Stomach (tissue), 4 donors: ENCODE data around the gene DPYSL4.

Source experiments
- POLR2A ChIP-seq, 4 donors: fragments of 450-650 bp; IDR thresholded peaks; one replicate each; pipeline ENCODE4 v1.6.1; 2016; ENCODE audit warnings: antibody characterized with exemption in 4 of 4, control low read depth in 2 of 4, mild to moderate bottlenecking in 1 of 4, moderate library complexity in 1 of 4
- TF ChIP-seq, protein P1 (sequence below), 7 experiments: fragments of 450-650 bp in 4 of 7; fragments of 200-600 bp in 3 of 7; sonication (generic) in 3 of 7; IDR thresholded peaks; one replicate each; pipeline ENCODE4 v1.5.1; 2016 to 2019; ENCODE audit warnings: antibody characterized with exemption in 7 of 7, control low read depth in 2 of 7, mild to moderate bottlenecking in 1 of 7

DNA sequence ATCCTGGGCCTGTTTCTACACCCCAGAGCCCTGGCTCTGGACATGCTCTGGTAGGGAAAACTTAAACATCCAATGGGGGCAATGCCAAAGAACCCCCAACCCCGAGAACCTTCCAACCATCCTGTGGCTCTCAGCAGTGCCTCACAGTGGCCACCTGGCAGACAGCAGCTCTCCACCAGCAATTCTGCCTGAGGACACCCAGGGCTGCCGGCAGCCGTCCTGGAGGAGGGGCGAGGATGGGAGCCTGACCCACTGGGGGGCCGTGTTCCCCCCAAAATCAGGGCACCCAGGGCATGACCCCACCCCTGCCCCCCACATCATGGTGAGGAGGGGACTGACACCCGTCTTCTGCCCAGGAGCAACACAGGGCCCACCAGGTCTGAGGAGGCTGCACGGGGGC lies 32.7 kb downstream of the DPYSL4 start:
- TF ChIP-seq POLR2A (IDR thresholded peaks at IDR 0.05), result no peak
- TF ChIP-seq, protein P1, sequence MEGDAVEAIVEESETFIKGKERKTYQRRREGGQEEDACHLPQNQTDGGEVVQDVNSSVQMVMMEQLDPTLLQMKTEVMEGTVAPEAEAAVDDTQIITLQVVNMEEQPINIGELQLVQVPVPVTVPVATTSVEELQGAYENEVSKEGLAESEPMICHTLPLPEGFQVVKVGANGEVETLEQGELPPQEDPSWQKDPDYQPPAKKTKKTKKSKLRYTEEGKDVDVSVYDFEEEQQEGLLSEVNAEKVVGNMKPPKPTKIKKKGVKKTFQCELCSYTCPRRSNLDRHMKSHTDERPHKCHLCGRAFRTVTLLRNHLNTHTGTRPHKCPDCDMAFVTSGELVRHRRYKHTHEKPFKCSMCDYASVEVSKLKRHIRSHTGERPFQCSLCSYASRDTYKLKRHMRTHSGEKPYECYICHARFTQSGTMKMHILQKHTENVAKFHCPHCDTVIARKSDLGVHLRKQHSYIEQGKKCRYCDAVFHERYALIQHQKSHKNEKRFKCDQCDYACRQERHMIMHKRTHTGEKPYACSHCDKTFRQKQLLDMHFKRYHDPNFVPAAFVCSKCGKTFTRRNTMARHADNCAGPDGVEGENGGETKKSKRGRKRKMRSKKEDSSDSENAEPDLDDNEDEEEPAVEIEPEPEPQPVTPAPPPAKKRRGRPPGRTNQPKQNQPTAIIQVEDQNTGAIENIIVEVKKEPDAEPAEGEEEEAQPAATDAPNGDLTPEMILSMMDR (IDR thresholded peaks at IDR 0.05), result no peak
